NCI-H345 treated with DMSO at 0.1 percent for 48 hours (cell line): Measurements from ENCODE around the gene ZNF497.
"Not testable (repeated sequence)": the region's sequence is repeated elsewhere in the genome, so short reads cannot be mapped to it uniquely, and the experiment has no call there.

Source experiments
- DNase-seq: peaks from one replicate; lab custom pipeline; 2025; ENCODE audit not compliant: unreplicated experiment; lab: John Stamatoyannopoulos, UW

The ZNF497 gene

DNA sequence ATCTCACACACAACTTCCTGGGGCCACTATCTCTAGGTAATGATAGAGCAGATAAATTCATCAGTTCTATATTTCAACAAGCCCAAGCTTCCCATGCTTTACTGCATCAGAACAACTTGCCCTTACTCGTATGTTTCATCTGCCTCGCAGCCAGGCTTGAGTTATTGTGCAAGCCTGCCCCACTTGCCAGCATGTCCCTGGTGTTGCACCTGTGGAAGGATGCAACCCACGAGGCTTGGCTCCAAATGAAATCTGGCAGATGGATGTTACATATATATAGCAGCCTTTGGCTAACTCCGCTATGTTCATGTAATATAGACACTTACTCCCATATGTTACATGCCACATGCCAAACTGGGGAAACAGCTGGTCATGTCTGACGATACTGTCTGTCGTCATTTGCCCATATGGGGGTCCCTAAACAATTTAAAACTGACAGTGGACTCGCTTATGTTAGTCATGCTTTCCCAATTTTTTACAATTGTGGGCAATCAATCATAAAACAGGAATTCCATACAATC lies 51.1 kb downstream of the ZNF497 start:
- DNase-seq: no peak

GRCh38 chr19:58310685-58311084 lies 51.9 kb downstream of the ZNF497 start:
- DNase-seq: not testable (repeated sequence)

DNA sequence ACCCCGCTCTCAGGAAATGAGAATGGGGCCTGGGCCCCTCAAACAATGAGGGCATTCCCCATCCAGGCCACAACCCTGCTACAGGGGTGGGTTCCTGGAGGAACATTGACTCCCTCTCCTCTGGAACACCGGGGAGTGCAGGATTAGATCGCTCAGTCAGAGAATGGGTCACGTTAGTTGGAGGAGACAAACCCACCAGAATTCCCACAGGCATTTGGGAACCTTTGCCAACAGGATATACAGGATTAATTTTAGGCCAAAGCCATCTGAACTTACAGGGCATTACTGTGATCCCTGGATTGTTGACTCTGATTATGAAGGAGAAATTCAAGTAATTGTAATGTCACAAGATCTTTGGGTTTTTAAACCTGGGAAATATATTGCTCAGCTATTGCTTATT lies 54.8 kb downstream of the ZNF497 start:
- no peak for DNase-seq

GRCh38 chr19:58305932-58306323 lies 56.6 kb downstream of the ZNF497 start:
- DNase-seq: no peak

DNA sequence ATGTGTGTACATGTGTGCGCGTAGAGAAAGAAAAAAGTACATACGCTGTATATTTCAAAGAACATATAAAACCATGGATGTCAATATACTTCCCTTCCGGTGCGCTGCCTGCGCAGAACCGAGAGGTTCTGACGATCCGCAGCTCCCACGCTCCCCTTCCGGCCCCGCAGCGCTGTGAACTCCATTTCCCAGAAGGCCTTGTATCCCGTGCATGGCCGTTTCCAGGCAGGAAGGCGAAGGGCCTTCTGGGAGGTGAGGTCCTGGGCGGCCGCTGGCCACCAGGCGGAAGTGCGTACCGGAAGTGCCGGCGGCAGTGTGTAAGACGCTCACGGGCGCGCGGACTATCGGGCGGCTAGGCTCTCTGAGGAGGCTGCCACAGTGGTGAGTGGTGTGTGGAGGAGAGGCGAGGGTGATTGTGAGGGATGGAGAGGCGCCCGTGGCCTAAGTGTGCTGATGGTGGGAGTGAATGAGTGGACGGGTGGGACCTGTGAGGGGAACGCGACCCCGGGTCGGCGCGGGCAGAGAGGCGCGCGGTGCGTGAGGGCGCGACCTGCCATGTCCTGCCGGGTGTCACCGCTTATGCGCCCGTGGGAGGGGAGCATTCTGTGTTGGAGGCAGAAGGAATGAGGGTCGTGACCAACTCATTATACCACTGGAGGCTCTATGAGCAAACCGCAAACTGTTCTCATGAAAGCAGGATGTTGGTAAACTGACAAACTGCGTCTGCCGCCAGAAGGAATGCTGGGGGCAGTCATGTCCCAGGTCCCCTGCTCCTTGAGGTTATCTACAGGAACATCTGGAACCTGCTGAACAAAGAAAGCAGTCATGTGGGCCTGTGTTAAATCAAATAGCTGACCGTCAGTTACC lies 57.3 kb downstream of the ZNF497 start, which contains the start of gene ERVK3-1:
Gene ERVK3-1, plus strand, starts transcription at position 313 of the 867 bp plus-strand sequence. CDS start 6,792 bp downstream, outside the sequence.
- peak; percentile 73 for DNase-seq

GRCh38 chr19:58304748-58305064 lies 57.8 kb downstream of the ZNF497 start:
- no peak for DNase-seq
